NCI-H526 treated with DMSO at 0.1 percent for 48 hours (cell line): ENCODE measurements around the gene AQP2.

Source experiments
- DNase-seq: peaks from one replicate; lab custom pipeline; 2025; lab: John Stamatoyannopoulos, UW

The AQP2 gene

GRCh38 chr12:49941556-49942511 lies 8.7 kb upstream of the AQP2 start:
- peak; percentile 12 for DNase-seq

GRCh38 chr12:49942512-49942893 lies 8.0 kb upstream of the AQP2 start:
- no peak for DNase-seq

GRCh38 chr12:49942921-49943624 lies 7.5 kb upstream of the AQP2 start:
- DNase-seq, result no peak

GRCh38 chr12:49943625-49943960 lies 6.9 kb upstream of the AQP2 start:
- DNase-seq, result no peak

- DNase-seq, result no peak
These were observed 6.5 kb upstream of the AQP2 start for GRCh38 chr12:49944046-49944445.

GRCh38 chr12:49944718-49945117 lies 5.8 kb upstream of the AQP2 start:
- no peak for DNase-seq

GRCh38 chr12:49945394-49946080 lies 5.0 kb upstream of the AQP2 start:
- DNase-seq, result peak; percentile 55

GRCh38 chr12:49946086-49946485 lies 4.5 kb upstream of the AQP2 start:
- no peak for DNase-seq

- DNase-seq, result no peak
These were observed 4.0 kb upstream of the AQP2 start for GRCh38 chr12:49946497-49946896.

- DNase-seq, result no peak
These were observed 2.8 kb upstream of the AQP2 start for GRCh38 chr12:49947593-49948226.

- DNase-seq, result no peak
These were observed 1.4 kb upstream of the AQP2 start for GRCh38 chr12:49948866-49949845.

- DNase-seq, result no peak
These were observed 671 bp upstream of the AQP2 start for GRCh38 chr12:49949866-49950265.

- DNase-seq, result no peak
These were observed 1.1 kb downstream of the AQP2 start for GRCh38 chr12:49951411-49952240.

- DNase-seq, result no peak
These were observed 2.0 kb downstream of the AQP2 start for GRCh38 chr12:49952391-49953055.

GRCh38 chr12:49953151-49953550 lies 2.6 kb downstream of the AQP2 start:
- no peak for DNase-seq

GRCh38 chr12:49953961-49954846 lies 3.7 kb downstream of the AQP2 start:
- no peak for DNase-seq

- no peak for DNase-seq
These were observed 4.6 kb downstream of the AQP2 start for GRCh38 chr12:49954863-49955830.
